ENCODE results near the gene NFILZ.

The NFILZ gene

DNA sequence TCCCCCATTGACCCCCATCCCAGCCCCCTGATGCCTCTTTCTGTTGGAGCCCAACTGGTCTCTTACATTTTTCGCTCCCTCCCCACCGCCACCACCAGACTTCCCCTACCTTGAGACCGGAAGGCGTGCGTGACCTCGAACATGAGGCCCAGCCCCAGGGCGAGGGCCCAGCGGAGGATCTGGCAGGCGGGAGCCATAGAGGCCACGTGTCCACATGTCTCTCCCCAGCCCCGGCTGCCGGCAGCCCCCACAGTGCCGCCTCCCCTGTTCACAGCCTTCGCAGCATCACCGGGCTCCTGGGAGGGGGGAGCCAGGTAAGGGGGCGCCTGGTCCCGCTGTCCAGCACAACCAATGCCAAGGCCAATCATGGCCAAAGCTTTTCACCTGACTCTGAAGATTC is 24.9 kb upstream of the NFILZ start:
- DNase-seq (ENCODE audit: low read depth) = no peak
- no peak overlapping the region for H3K4me3 ChIP-seq (ENCODE audit: low read depth, low read length)
- TF ChIP-seq, protein P1, sequence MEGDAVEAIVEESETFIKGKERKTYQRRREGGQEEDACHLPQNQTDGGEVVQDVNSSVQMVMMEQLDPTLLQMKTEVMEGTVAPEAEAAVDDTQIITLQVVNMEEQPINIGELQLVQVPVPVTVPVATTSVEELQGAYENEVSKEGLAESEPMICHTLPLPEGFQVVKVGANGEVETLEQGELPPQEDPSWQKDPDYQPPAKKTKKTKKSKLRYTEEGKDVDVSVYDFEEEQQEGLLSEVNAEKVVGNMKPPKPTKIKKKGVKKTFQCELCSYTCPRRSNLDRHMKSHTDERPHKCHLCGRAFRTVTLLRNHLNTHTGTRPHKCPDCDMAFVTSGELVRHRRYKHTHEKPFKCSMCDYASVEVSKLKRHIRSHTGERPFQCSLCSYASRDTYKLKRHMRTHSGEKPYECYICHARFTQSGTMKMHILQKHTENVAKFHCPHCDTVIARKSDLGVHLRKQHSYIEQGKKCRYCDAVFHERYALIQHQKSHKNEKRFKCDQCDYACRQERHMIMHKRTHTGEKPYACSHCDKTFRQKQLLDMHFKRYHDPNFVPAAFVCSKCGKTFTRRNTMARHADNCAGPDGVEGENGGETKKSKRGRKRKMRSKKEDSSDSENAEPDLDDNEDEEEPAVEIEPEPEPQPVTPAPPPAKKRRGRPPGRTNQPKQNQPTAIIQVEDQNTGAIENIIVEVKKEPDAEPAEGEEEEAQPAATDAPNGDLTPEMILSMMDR (IDR thresholded peaks at IDR 0.05; ENCODE audit: control insufficient read depth, extremely low read depth, insufficient read depth) = no peak

- no peak overlapping the region for H3K4me3 ChIP-seq (ENCODE audit: low read depth, low read length)
- DNase-seq (ENCODE audit: low read depth) = no peak
- TF ChIP-seq, protein P1 (IDR thresholded peaks at IDR 0.05; ENCODE audit: control insufficient read depth, extremely low read depth, insufficient read depth) = no peak
Observed at GRCh38 chr19:8607386-8607785, 23.0 kb upstream of the NFILZ start.

- H3K4me3 ChIP-seq (ENCODE audit: low read depth, low read length) = no peak overlapping the region
- DNase-seq (ENCODE audit: low read depth) = no peak
Observed at GRCh38 chr19:8608941-8609278, 21.5 kb upstream of the NFILZ start.

DNA sequence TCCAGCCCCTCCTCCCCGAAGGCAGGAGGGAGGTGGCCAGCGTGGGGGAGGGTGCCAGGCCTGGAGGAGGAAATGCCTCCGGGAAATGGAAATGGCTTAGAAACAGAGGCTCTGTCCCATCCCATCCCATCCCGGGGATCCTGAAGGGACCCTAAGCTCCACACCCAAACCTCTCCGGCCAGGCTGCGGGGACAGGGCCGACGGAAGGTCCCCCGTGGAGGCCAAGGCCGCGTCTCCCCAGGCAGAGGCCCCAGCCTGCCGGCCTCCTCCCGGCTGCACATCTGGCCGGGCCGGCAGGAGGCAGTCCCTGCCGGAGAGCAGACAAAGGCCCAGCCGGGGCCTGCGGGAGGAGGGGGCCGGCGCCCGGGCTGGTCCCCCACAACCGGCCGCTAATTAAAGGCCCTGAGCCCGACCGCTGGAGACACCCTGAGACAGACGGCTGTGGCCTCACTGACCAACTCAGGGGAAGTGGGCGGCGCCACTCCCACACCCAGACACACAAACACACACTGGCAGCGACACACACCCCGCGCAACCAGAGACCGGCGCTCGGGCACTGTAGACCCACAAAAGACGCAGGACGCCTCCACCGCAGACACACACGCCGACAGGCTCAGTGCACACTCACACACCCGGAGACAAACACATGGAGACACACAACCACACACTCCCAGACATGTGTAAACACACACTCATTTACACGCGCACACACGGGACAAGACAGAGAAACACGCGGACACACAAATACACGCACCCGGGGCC is 21.0 kb upstream of the NFILZ start:
- TF ChIP-seq, protein P1 (IDR thresholded peaks at IDR 0.05; ENCODE audit: control insufficient read depth, extremely low read depth, insufficient read depth) = no peak

More at GRCh38 chr19:8608941-8609278, 21.5 kb upstream of the NFILZ start:
- TF ChIP-seq, protein P1 (IDR thresholded peaks at IDR 0.05; ENCODE audit: control insufficient read depth, extremely low read depth, insufficient read depth) = no peak

GRCh38 chr19:8610041-8610935 is 20.1 kb upstream of the NFILZ start, which contains the start of gene ADAMTS10:
Gene ADAMTS10 (minus strand): TSS chr19:8610715. CDS start chr19:8605710, 5,005 bp downstream.
- no peak within 1 kb of the TSS for H3K4me3 ChIP-seq (ENCODE audit: low read depth, low read length)
- no peak for DNase-seq (ENCODE audit: low read depth)
- TF ChIP-seq, protein P1 (IDR thresholded peaks at IDR 0.05; ENCODE audit: control insufficient read depth, extremely low read depth, insufficient read depth) = no peak

More for the DNA sequence above, 21.0 kb upstream of the NFILZ start:
- no peak for DNase-seq (ENCODE audit: low read depth)
- no peak overlapping the region for H3K4me3 ChIP-seq (ENCODE audit: low read depth, low read length)

- DNase-seq (ENCODE audit: low read depth) = no peak
Observed at GRCh38 chr19:8610936-8611300, 19.5 kb upstream of the NFILZ start.

More at GRCh38 chr19:8610936-8611300, 19.5 kb upstream of the NFILZ start:
- H3K4me3 ChIP-seq (ENCODE audit: low read depth, low read length) = no peak overlapping the region
- TF ChIP-seq, protein P1 (IDR thresholded peaks at IDR 0.05; ENCODE audit: control insufficient read depth, extremely low read depth, insufficient read depth) = no peak

All from LNCaP clone FGC (cell line).